Lung (tissue), 12 donors: ENCODE measurements around the gene ELAPOR1. TPM values are rescaled to one million over a fixed set of nuclear protein-coding genes. Genes with fewer than 3 reads are reported as not detected.

Source experiments
- ATAC-seq: fragments of 200-7000 bp; cut with Tn5 transposase; one replicate; pipeline ENCODE4 v1.9.1; 2020; ENCODE audit warnings: moderate number of reproducible peaks; ENCODE audit not compliant: insufficient read depth, low FRiP score
- DNase-seq, 3 donors: peaks; one replicate each; pipeline ENCODE4 v3.0.0-alpha.2; 2013 to 2017
- H3K27ac ChIP-seq, 2 donors: one replicate each; pipeline ENCODE4 v1.5.1; 2013; ENCODE audit warnings: mild to moderate bottlenecking in 2 of 2, moderate library complexity in 2 of 2, control low read depth in 1 of 2, inconsistent platforms in 1 of 2, low read depth in 1 of 2, low read length in 1 of 2
- H3K27me3 ChIP-seq, 3 donors: one replicate each; pipeline ENCODE4 v1.5.1; 2013; ENCODE audit warnings: low read length in 2 of 3; ENCODE audit not compliant: control insufficient read depth in 3 of 3, insufficient read depth in 3 of 3
- H3K36me3 ChIP-seq, 4 donors: one replicate each; pipeline ENCODE4 v1.5.1; 2013; ENCODE audit warnings: low read length in 4 of 4, mild to moderate bottlenecking in 1 of 4, moderate library complexity in 1 of 4; ENCODE audit not compliant: control insufficient read depth in 4 of 4, insufficient read depth in 4 of 4
- H3K4me1 ChIP-seq, 5 donors: one replicate each; pipeline ENCODE4 v1.5.1; 2013; ENCODE audit warnings: low read length in 5 of 5, mild to moderate bottlenecking in 2 of 5, moderate library complexity in 1 of 5; ENCODE audit not compliant: control insufficient read depth in 5 of 5, insufficient read depth in 5 of 5
- H3K4me3 ChIP-seq: one replicate; pipeline ENCODE4 v1.5.1; 2013; ENCODE audit warnings: mild to moderate bottlenecking, control low read depth, moderate library complexity
- H3K9ac ChIP-seq, 2 donors: one replicate each; pipeline ENCODE4 v1.5.1; 2013; ENCODE audit warnings: low read length in 2 of 2, control low read depth in 1 of 2; ENCODE audit not compliant: insufficient read depth in 1 of 2
- H3K9me3 ChIP-seq, 4 donors: one replicate each; pipeline ENCODE4 v1.5.1; 2013; ENCODE audit warnings: low read length in 3 of 4, mild to moderate bottlenecking in 1 of 4, moderate library complexity in 1 of 4; ENCODE audit not compliant: control insufficient read depth in 4 of 4, insufficient read depth in 3 of 4
- WGBS, 2 donors: extraction: QIAGEN DNeasy Blood & Tissue Kit; methylation state at CpG; one replicate each; pipeline ENCODE4 v1.1.7; 2013; 5-methylcytosine and 5-hydroxymethylcytosine counted together
- polyA plus RNA-seq, 2 donors: library from polyadenylated mRNA; stranded (reverse); fragments of 200-250 nt; gene quantifications; one replicate each; pipeline ENCODE4 v1.2.1, GENCODE V29; 2013
- total RNA-seq, 2 donors: library from RNA; depleted of rRNA in 1 of 2; stranded (reverse); fragments of >200 nt in 1 of 2; gene quantifications; one replicate each; pipeline ENCODE4 v1.2.1, GENCODE V29; 2014 to 2021
- TF ChIP-seq, protein P1 (sequence below): IDR thresholded peaks from 2 replicates; pipeline ENCODE4 v1.5.1; 2012; ENCODE audit warnings: mild to moderate bottlenecking; ENCODE audit errors: control extremely low read depth, extremely low read depth
- donor health status: control.
- donor health status: control.
- donor health status: Bipolar disorder and iron deficiency.
- donor health status: healthy.
- donor health status: DM: yes; HTN: yes; CAD: no.

Gene ELAPOR1
- total and polyA plus RNA-seq, 4 donors, result 3.3 to 25.0 (median 8.0) TPM

GRCh38 chr1:109134423-109134822, 20.5 kb downstream of the ELAPOR1 start:
- 35 to 49% methylated on average over 7 of the region's 7 CpGs for WGBS, 2 donors
- Histone ChIP-seq H3K36me3 (no peaks in the 10 kb centered on the region), H3K9me3 (no peaks in the 10 kb centered on the region), H3K4me3 (no peak overlapping the region), H3K27ac (peak overlapping the region in 1 of 2 donors; percentile 16), H3K27me3 (no peaks in the 10 kb centered on the region), H3K4me1 (peaks cover 0 to 10% (median 5%) of the 10 kb centered on the region in 5 donors), H3K9ac (no peak overlapping the region)
- DNase-seq (peak in 2 of 3 donors; percentile 28 to 37), ATAC-seq (no peak)
- TF ChIP-seq, protein P1, sequence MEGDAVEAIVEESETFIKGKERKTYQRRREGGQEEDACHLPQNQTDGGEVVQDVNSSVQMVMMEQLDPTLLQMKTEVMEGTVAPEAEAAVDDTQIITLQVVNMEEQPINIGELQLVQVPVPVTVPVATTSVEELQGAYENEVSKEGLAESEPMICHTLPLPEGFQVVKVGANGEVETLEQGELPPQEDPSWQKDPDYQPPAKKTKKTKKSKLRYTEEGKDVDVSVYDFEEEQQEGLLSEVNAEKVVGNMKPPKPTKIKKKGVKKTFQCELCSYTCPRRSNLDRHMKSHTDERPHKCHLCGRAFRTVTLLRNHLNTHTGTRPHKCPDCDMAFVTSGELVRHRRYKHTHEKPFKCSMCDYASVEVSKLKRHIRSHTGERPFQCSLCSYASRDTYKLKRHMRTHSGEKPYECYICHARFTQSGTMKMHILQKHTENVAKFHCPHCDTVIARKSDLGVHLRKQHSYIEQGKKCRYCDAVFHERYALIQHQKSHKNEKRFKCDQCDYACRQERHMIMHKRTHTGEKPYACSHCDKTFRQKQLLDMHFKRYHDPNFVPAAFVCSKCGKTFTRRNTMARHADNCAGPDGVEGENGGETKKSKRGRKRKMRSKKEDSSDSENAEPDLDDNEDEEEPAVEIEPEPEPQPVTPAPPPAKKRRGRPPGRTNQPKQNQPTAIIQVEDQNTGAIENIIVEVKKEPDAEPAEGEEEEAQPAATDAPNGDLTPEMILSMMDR, result no peak

GRCh38 chr1:109135940-109136339, 22.0 kb downstream of the ELAPOR1 start:
- H3K27me3 ChIP-seq, result no peaks in the 10 kb centered on the region
- no peaks in the 10 kb centered on the region for H3K36me3 ChIP-seq
- peaks cover 0 to 10% (median 5%) of the 10 kb centered on the region in 5 donors for H3K4me1 ChIP-seq
- TF ChIP-seq, protein P1, result no peak
- H3K27ac ChIP-seq, result no peak overlapping the region
- ATAC-seq (no peak), DNase-seq (no peak)
- WGBS, 2 donors, result 82 to 90% methylated on average over 3 of the region's 3 CpGs
- no peak overlapping the region for H3K4me3 ChIP-seq
- H3K9me3 ChIP-seq, result no peaks in the 10 kb centered on the region
- no peak overlapping the region for H3K9ac ChIP-seq

DNA sequence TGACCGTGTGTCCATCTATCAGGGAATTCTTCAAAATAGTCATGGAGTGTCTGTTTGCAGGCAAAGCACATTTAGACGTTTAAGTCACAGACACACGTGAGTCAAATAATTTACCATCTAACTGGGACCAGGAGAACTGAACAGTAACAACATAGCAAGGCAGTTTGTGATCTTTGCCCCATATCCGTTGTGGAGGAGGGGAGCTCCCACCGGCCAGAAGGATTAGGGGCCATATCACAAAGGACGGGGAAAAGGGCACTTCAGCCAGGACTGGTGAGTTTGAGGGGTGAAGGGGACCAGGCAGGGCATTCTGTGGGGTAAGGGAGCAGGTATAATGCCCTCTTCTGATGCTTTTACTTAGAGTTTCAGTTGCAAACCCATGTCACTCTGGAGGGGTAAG, 22.9 kb downstream of the ELAPOR1 start:
- TF ChIP-seq, protein P1, result no peak
- Histone ChIP-seq H3K9ac (no peak overlapping the region), H3K27ac (no peak overlapping the region), H3K9me3 (no peaks in the 10 kb centered on the region), H3K27me3 (no peaks in the 10 kb centered on the region), H3K4me1 (peaks cover 0 to 10% (median 5%) of the 10 kb centered on the region in 5 donors), H3K4me3 (no peak overlapping the region), H3K36me3 (no peaks in the 10 kb centered on the region)
- no peak for ATAC-seq
- no peak for DNase-seq
- 87 to 93% methylated on average over 6 of the region's 6 CpGs for WGBS, 2 donors

- 78 to 88% methylated on average over 3 of the region's 3 CpGs for WGBS, 2 donors
- Histone ChIP-seq H3K9me3 (no peaks in the 10 kb centered on the region), H3K27me3 (no peaks in the 10 kb centered on the region), H3K9ac (no peak overlapping the region), H3K4me1 (peaks cover 0 to 10% (median 5%) of the 10 kb centered on the region in 5 donors), H3K4me3 (no peak overlapping the region), H3K27ac (no peak overlapping the region), H3K36me3 (no peaks in the 10 kb centered on the region)
- ATAC-seq (no peak), DNase-seq (no peak)
- TF ChIP-seq, protein P1, result no peak
Measured at GRCh38 chr1:109137958-109138357, 24.0 kb downstream of the ELAPOR1 start.
